ENCODE results near the gene OS9. TPM values are rescaled to one million over a fixed set of nuclear protein-coding genes. Genes with fewer than 3 reads are reported as not detected.
A peak's percentile ranks its signal among the peaks of the same experiment; 100 is the strongest.

OS9 gene
- total and polyA plus RNA-seq, 2 donors (not counting 3 experiments of a cell fraction or from before 2014, with no cell fraction given) = 212 to 561 TPM

- no peak for DNase-seq (ENCODE audit: low read depth, low spot score)
- Histone ChIP-seq H3K9ac (replicated peaks; ENCODE audit: extremely low read depth, insufficient read depth, low read length) (no peak overlapping the region), H3K36me3 (ENCODE audit: control insufficient read depth in 2 of 2, extremely low read depth in 1 of 2, insufficient read depth in 2 of 2, low read length in 2 of 2) (no peaks in the 10 kb centered on the region), H3K9me3 (replicated peaks; ENCODE audit: control insufficient read depth, insufficient read depth, low read length) (no peaks in the 10 kb centered on the region), H3K27ac (ENCODE audit: insufficient read depth, low read depth, low read length) (no peak overlapping the region), H2AFZ (ENCODE audit: low read depth, low read length) (peak overlapping the region; percentile 56), H4K20me1 (replicated peaks; ENCODE audit: control insufficient read depth, extremely low read depth, insufficient read depth, low read length) (no peaks in the 10 kb centered on the region), H3K4me3 (replicated peaks in 1 of 3; ENCODE audit: insufficient read depth in 1 of 3, low read depth in 1 of 3, low read length in 3 of 3) (peak overlapping the region in 1 of 3 experiments; percentile 10), H3K27me3 (ENCODE audit: control insufficient read depth in 2 of 2, insufficient read depth in 2 of 2, low read length in 2 of 2) (peaks cover 0 to 3% of the 10 kb centered on the region in 2 experiments), H3K79me2 (ENCODE audit: control insufficient read depth, insufficient read depth, low read length) (no peaks in the 10 kb centered on the region), H3K4me2 (ENCODE audit: insufficient read depth, low read length) (peak overlapping the region; percentile 54), H3K4me1 (ENCODE audit: control insufficient read depth, extremely low read depth, insufficient read depth, low read length) (peaks cover 7% of the 10 kb centered on the region), H3K9me1 (replicated peaks; ENCODE audit: control insufficient read depth, extremely low read depth, insufficient read depth, low read length) (no peaks in the 10 kb centered on the region)
- intact Hi-C loops (cut with micrococcal nuclease) = loop anchor here (1.0 kb wide), 4 partner anchors 26 to 180 kb away; partner anchors contain the start of genes CDK4, EEF1AKMT3, METTL1 and OS9
- FAIRE-seq = no peak
- no peak for TF ChIP-seq GATA2 (IDR thresholded peaks at IDR 0.05; ENCODE audit: insufficient read depth, insufficient read length, low read depth, low read length)
- TF ChIP-seq MAX (IDR thresholded peaks at IDR 0.05; ENCODE audit: insufficient read depth, insufficient read length) = no peak
- no peak for TF ChIP-seq POLR2A (IDR thresholded peaks at IDR 0.05; ENCODE audit: low read depth, low read length)
- TF ChIP-seq JUN (IDR thresholded peaks at IDR 0.05; ENCODE audit: borderline replicate concordance, insufficient read depth, insufficient read length, low read depth) = no peak
- no peak for TF ChIP-seq EZH2 (IDR thresholded peaks at IDR 0.05; ENCODE audit: borderline replicate concordance, low read depth, low read length, severe bottlenecking)
- TF ChIP-seq FOS (IDR thresholded peaks at IDR 0.05; ENCODE audit: borderline replicate concordance, insufficient read depth, low read length) = no peak
- TF ChIP-seq MYC (IDR thresholded peaks at IDR 0.05; ENCODE audit: low read depth, low read length) = no peak
- POLR2A ChIA-PET = interaction anchor here (0.6 kb wide), 1 partner anchor 30 kb away, joined by 3 read pairs; no protein-coding TSS in a partner anchor
- CTCF ChIA-PET = interaction anchor here (0.7 to 4.6 kb wide), 18 partner anchors 9 to 143 kb away, joined by 3 to 48 read pairs (median 6); partner anchors contain the start of genes AGAP2, ARHGEF25, CDK4 and CYP27B1
- dilution Hi-C loops (cut with MboI; ENCODE audit: extremely low pct_ligation_motif_present, low sequenced_read_pairs) = no loop called here
- BruUV-seq (replicated peaks) = no TSS peak
Measured at GRCh38 chr12:57725851-57726150, 31.9 kb downstream of the OS9 start.
